Natural killer cell (primary cell): ENCODE measurements around the gene GBX2. TPM values are rescaled to one million over a fixed set of nuclear protein-coding genes. Genes with fewer than 3 reads are reported as not detected.
A peak's percentile ranks its signal among the peaks of the same experiment; 100 is the strongest.

ENCODE experiments used
- ATAC-seq, 3 donors: fragments of 150-1000 bp in 2 of 3; fragments of 200-7000 bp in 1 of 3; cut with Tn5 transposase; 1 replicate in 1 of 3; 2 replicates in 2 of 3; pipeline ENCODE4 v1.10.0; 2021; ENCODE audit warnings: mild to moderate bottlenecking in 2 of 3, moderate library complexity in 2 of 3
- DNase-seq, 2 donors: peaks; one replicate each; pipeline versions ENCODE4 v3.0.0 to v3.0.0-alpha.2; 2013 to 2021; ENCODE audit warnings: mixed read lengths in 1 of 2
- H3K27ac ChIP-seq: one replicate; pipeline ENCODE4 v1.5.1; 2013; ENCODE audit warnings: mild to moderate bottlenecking, low read length
- H3K27me3 ChIP-seq: one replicate; pipeline ENCODE4 v1.6.1; 2013; ENCODE audit warnings: low read length; ENCODE audit not compliant: control insufficient read depth, insufficient read depth
- H3K36me3 ChIP-seq: one replicate; pipeline ENCODE4 v1.6.1; 2013; ENCODE audit warnings: low read length; ENCODE audit not compliant: control insufficient read depth, insufficient read depth
- H3K4me1 ChIP-seq: one replicate; pipeline ENCODE4 v1.6.1; 2013; ENCODE audit warnings: low read length; ENCODE audit not compliant: control insufficient read depth, insufficient read depth
- H3K4me3 ChIP-seq: one replicate; pipeline ENCODE4 v1.5.1; 2013; ENCODE audit warnings: low read length
- H3K9me3 ChIP-seq: one replicate; pipeline ENCODE4 v1.6.1; 2013; ENCODE audit warnings: low read length; ENCODE audit not compliant: control insufficient read depth, insufficient read depth
- H3K27ac Mint-ChIP-seq, 2 donors: one replicate each; pipeline ENCODE4 v1.8.0; 2022; ENCODE audit warnings: mild to moderate bottlenecking in 2 of 2, mixed read lengths in 2 of 2, moderate library complexity in 1 of 2
- H3K27me3 Mint-ChIP-seq, 2 donors: one replicate each; pipeline ENCODE4 v1.8.0; 2022; ENCODE audit warnings: low read depth in 2 of 2, mixed read lengths in 2 of 2
- H3K36me3 Mint-ChIP-seq: one replicate; pipeline ENCODE4 v1.8.0; 2022; ENCODE audit warnings: mixed read lengths
- H3K4me1 Mint-ChIP-seq, 2 donors: one replicate each; pipeline ENCODE4 v1.8.0; 2022; ENCODE audit warnings: mixed read lengths in 2 of 2
- H3K4me3 Mint-ChIP-seq: one replicate; pipeline ENCODE4 v1.8.0; 2022; ENCODE audit warnings: mild to moderate bottlenecking, moderate library complexity, mixed read lengths
- H3K9me3 Mint-ChIP-seq, 2 donors: one replicate each; pipeline ENCODE4 v1.8.0; 2022; ENCODE audit warnings: mixed read lengths in 2 of 2
- WGBS: methylation state at CpG from one replicate; pipeline ENCODE4 v1.1.7; 2013; ENCODE audit warnings: missing lambda C conversion rate; ENCODE audit not compliant: insufficient coverage; 5-methylcytosine and 5-hydroxymethylcytosine counted together
- intact Hi-C: fragments of 100-400 bp; cut with micrococcal nuclease; formaldehyde crosslinking; loops from one replicate; pipeline ENCODE4 v1.14.2; 2022
- total RNA-seq, 4 donors: library from RNA; stranded (reverse); fragments of 120-200 nt in 1 of 4; gene quantifications; one replicate each; pipeline versions ENCODE4 v1.2.3 to v1.2.4, GENCODE V29; 2013 to 2022
- TF ChIP-seq, protein P1 (sequence below): fragments of 200-600 bp; IDR thresholded peaks from one replicate; pipeline ENCODE4 v1.8.0; 2022; ENCODE audit warnings: antibody characterized with exemption

Gene GBX2
- total RNA-seq, 3 donors from 2014 or later (not counting 1 experiment from before 2014, with no cell fraction given) = not detected

DNA sequence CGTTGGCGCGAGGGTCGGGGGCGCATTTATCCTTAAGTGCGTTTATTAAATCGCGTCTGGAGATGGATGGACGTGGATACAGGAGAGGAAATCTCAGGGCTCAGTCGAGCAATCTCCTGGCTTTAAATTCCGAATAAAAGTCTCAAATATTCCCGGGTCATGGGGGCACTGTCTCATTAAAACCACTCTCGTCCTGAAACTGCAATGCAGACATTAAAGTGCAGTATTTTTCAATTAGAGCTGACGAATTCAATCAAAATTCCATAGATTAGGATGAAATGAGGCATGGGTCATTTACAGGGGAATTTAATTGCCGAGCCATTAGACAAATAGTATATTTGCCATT is 10.7 kb upstream of the GBX2 start:
- peak overlapping the region; percentile 57 for H3K4me3 Mint-ChIP-seq
- Histone ChIP-seq H3K9me3 (no peaks in the 10 kb centered on the region), H3K4me1 (peaks cover 13% of the 10 kb centered on the region), H3K27ac (no peak overlapping the region), H3K36me3 (no peaks in the 10 kb centered on the region), H3K27me3 (peaks cover 43% of the 10 kb centered on the region), H3K4me3 (no peak overlapping the region)
- H3K9me3 Mint-ChIP-seq = no peaks in the 10 kb centered on the region
- peaks cover 5 to 6% of the 10 kb centered on the region in 2 donors for H3K4me1 Mint-ChIP-seq
- intact Hi-C loops = no loop called here
- no peak overlapping the region for H3K27ac Mint-ChIP-seq
- H3K36me3 Mint-ChIP-seq = no peaks in the 10 kb centered on the region
- peaks cover 49 to 57% of the 10 kb centered on the region in 2 donors for H3K27me3 Mint-ChIP-seq
- no peak for DNase-seq
- ATAC-seq = no peak
- WGBS = 7% methylated on average over 15 of the region's 15 CpGs
- TF ChIP-seq, protein P1, sequence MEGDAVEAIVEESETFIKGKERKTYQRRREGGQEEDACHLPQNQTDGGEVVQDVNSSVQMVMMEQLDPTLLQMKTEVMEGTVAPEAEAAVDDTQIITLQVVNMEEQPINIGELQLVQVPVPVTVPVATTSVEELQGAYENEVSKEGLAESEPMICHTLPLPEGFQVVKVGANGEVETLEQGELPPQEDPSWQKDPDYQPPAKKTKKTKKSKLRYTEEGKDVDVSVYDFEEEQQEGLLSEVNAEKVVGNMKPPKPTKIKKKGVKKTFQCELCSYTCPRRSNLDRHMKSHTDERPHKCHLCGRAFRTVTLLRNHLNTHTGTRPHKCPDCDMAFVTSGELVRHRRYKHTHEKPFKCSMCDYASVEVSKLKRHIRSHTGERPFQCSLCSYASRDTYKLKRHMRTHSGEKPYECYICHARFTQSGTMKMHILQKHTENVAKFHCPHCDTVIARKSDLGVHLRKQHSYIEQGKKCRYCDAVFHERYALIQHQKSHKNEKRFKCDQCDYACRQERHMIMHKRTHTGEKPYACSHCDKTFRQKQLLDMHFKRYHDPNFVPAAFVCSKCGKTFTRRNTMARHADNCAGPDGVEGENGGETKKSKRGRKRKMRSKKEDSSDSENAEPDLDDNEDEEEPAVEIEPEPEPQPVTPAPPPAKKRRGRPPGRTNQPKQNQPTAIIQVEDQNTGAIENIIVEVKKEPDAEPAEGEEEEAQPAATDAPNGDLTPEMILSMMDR = no peak

DNA sequence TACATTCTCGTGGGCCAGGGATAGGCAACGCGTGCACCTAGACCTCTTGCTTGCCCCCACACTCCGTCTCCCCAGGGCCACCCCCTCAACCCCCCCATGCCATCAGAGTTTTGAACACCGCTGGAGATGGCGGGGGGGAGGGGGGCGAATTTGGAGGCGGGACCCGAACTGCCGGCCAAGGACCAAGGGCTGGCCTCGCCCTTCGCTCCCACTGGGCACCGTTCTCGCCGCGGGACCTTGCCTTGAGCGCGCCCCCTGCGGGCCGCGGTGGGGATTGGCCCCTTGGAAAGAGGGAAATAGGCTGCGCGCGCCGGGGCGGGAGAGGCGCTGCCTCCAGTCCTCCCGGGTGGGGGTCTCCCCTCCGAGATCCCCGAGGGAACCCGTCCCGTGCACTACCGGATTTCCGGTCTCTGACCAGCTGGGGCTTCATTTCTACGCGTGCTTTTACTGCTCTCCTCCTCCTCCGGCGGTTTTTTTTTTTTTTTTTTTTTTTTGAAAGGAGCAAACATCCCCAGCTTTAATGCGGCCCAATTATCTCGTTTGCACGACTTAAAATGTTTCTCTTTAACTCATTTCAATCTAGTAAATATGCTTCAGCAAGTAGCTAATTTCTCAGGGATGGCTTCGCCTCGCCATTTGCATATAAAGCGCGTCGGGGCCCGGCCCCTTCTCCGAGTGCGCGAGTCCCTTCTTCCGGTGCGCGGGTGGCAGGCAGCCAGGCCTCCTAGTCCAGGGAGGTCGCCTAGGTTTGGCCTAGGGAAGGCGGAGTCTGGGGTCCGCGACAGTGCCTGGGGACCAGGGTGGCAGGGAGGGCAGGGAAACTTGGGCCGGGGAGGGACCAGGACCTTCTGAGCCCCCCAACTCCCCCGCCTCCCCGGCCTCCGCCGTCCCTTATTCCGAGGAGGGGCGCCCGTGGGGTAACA is 10.0 kb upstream of the GBX2 start:
- peaks cover 45 to 59% of the 10 kb centered on the region in 2 donors for H3K27me3 Mint-ChIP-seq
- H3K36me3 Mint-ChIP-seq = no peaks in the 10 kb centered on the region
- no peaks in the 10 kb centered on the region for H3K9me3 Mint-ChIP-seq
- no peak overlapping the region for H3K27ac Mint-ChIP-seq
- no peaks in the 10 kb centered on the region for H3K9me3 ChIP-seq
- TF ChIP-seq, protein P1 = peak; percentile 65
- H3K27ac ChIP-seq = no peak overlapping the region
- peak; percentile 44 to 71 (median 47) for ATAC-seq
- H3K27me3 ChIP-seq = peaks cover 47% of the 10 kb centered on the region
- peaks cover 13% of the 10 kb centered on the region for H3K4me1 ChIP-seq
- intact Hi-C loops = no loop called here
- WGBS = 6% methylated on average over 64 of the region's 65 CpGs
- peaks cover 5 to 6% of the 10 kb centered on the region in 2 donors for H3K4me1 Mint-ChIP-seq
- H3K36me3 ChIP-seq = no peaks in the 10 kb centered on the region
- H3K4me3 Mint-ChIP-seq = peak overlapping the region; percentile 90
- DNase-seq = peak in 1 of 2 donors; percentile 47
- no peak overlapping the region for H3K4me3 ChIP-seq

DNA sequence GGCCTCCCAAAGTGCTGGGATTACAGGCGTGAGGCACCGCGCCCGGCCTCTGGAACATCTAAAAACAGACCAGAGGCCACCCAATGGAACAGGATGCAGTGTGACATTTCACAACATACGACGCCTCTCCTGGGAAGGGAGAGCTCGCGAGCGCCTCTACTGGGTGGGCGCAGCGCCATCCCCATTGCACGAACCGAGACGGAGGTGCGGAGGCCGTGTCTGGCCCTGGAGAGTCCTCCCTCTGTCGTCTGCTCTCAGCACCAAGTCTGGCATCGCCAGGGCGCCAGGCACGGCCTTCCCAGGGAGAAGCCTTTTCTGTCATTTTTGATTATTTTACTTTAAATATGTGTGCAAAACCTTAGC is 9.4 kb upstream of the GBX2 start:
- Histone ChIP-seq H3K27me3 (peaks cover 47% of the 10 kb centered on the region), H3K4me3 (no peak overlapping the region), H3K27ac (no peak overlapping the region), H3K4me1 (peaks cover 13% of the 10 kb centered on the region), H3K9me3 (no peaks in the 10 kb centered on the region), H3K36me3 (no peaks in the 10 kb centered on the region)
- Mint-ChIP-seq H3K4me3 (no peak overlapping the region), H3K27ac (no peak overlapping the region), H3K4me1 (peaks cover 5 to 6% of the 10 kb centered on the region in 2 donors), H3K9me3 (no peaks in the 10 kb centered on the region), H3K36me3 (no peaks in the 10 kb centered on the region), H3K27me3 (peaks cover 45 to 59% of the 10 kb centered on the region in 2 donors)
- peak in 2 of 3 donors; percentile 42 to 48 for ATAC-seq
- intact Hi-C loops = no loop called here
- WGBS = 10% methylated on average over 20 of the region's 20 CpGs
- TF ChIP-seq, protein P1 = no peak
- peak in 1 of 2 donors; percentile 30 for DNase-seq
